GM03348 (cell line): ENCODE data around the gene TSSC4.

Source experiments
- DNase-seq: peaks from one replicate; pipeline ENCODE4 v3.0.0; 2012; ENCODE audit warnings: low spot score

TSSC4 gene

DNA sequence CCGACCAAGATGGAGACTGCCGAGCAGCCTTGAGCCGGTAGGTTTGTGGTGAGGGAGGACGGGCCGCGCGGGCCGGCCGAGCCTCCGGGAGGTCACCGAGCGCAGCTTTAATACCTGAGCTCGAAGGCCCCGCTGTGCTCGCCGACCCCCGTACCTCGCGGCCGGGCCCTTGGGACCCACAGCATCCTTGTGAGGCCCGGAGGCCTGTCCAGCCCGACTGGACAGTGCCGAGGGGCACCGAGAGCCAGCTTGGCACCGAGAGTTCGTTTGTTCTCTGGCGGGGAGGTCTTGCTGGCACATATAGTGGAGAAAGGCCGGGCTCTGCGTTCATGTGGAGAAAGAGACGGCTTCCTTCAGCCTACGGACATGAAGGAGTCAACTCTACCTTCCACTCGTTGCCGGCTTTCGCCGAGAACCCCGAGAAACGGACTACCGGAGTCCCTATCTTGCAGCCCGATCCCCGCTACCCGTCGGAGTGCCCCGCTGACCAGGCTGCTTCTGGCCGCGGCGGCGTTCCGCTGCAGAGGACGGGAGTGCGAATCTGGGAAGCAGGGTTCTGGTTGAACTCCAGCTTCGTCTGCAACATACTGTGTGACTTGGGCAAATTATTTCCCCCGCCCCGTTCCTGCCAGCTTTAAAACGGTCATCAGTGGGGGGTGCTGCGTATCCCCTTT, 349 bp downstream of the TSSC4 start:
- no peak for DNase-seq

DNA sequence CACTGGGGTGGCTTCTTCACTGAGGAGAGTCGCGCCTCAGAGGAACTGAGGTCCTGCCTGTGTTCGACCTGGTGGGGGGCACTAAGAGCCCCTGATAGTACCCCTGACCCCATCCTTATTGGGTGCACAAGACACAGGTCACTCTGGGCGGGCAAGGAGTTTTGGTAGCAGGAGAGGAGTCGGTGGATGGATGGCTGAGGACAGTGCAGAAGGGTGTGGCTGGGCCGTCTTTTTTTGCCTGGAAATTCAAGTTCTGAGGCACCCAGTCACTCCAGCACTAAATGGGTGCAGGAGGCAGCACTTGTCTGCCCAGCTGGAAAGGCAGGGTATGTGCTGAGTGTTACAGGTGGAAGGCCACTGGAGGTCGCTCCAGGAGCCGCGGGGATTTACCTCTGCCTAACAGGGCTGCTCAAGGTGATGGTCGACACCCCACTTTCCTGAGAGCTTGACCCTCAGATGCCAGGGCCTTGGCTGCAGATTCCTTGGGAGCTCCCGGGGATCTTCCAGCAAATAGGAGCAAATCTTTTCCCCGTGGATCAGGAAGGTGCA, 960 bp downstream of the TSSC4 start:
- DNase-seq = no peak

DNA sequence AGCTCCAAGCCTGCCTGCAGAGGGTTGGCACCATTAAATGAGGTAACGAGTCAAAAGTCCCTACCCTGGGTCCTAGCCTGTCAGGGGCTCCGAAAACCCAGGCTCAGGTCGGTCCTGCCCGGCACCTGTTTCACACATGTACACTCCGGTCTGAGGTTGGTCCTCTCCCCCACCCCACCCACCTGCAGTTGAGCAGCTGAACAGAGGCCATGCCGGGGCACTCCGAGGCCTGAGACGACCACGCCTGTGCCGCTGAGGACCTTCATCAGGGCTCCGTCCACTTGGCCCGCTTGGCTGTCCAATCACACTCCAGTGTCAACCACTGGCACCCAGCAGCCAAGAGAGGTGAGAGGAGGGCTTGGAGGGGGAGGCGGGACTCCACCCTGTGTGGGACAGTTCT, 1.6 kb downstream of the TSSC4 start:
- no peak for DNase-seq

DNA sequence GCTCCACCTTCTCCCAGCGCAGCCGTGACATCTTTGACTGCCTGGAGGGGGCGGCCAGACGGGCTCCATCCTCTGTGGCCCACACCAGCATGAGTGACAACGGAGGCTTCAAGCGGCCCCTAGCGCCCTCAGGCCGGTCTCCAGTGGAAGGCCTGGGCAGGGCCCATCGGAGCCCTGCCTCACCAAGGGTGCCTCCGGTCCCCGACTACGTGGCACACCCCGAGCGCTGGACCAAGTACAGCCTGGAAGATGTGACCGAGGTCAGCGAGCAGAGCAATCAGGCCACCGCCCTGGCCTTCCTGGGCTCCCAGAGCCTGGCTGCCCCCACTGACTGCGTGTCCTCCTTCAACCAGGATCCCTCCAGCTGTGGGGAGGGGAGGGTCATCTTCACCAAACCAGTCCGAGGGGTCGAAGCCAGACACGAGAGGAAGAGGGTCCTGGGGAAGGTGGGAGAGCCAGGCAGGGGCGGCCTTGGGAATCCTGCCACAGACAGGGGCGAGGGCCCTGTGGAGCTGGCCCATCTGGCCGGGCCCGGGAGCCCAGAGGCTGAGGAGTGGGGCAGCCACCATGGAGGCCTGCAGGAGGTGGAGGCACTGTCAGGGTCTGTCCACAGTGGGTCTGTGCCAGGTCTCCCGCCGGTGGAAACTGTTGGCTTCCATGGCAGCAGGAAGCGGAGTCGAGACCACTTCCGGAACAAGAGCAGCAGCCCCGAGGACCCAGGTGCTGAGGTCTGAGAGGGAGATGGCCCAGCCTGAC, 2.5 kb downstream of the TSSC4 start:
- no peak for DNase-seq

DNA sequence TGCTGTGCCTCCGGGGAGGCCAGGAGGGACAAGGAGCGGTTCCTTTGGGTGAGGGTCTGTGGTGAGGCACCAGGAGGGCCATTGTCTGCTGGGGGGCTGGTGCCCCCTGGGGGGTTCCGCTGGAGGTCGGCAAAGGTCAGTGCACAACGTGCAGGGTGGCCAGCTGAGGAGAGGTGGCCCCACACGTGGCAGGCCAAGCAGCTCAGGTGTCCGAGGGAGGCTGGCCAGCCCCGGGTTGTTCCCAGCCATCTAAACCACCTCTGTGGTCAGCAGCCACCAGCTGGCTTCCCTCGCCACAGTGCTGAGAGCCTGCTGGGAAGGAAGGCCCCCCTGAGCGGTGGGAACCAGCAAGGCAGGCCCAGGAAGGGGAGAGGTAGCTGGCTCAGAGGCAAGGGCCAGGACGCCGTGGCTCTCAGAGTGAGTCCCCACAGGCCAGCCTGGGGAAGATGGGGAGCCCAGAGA, 4.2 kb downstream of the TSSC4 start:
- no peak for DNase-seq

DNA sequence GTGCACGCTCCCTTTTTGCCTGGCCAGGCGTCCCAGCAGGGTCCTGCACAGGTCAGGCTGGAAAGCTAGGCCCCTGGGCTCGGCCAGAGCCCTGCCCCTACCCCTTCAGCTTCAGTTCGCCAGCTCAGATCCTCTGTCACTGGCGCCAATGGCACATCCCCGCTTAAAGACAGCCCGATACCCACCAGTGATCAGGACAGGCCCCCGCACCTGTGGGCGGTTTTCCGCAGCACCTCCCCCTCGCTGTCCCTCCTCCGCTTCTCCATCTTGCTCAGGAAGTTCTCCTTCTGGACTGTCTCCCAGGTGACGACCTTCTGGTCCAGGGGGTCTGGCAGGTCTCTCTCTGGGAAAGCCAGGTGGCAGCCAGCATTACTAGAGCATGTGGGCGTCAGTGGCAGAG, 5.9 kb downstream of the TSSC4 start:
- no peak for DNase-seq

- DNase-seq = no peak
Observed at GRCh38 chr11:2406878-2407410, 6.4 kb downstream of the TSSC4 start.

- DNase-seq = no peak
Observed at GRCh38 chr11:2408671-2409070, 8.1 kb downstream of the TSSC4 start.

- DNase-seq = no peak
Observed at GRCh38 chr11:2409126-2409525, 8.6 kb downstream of the TSSC4 start.

DNA sequence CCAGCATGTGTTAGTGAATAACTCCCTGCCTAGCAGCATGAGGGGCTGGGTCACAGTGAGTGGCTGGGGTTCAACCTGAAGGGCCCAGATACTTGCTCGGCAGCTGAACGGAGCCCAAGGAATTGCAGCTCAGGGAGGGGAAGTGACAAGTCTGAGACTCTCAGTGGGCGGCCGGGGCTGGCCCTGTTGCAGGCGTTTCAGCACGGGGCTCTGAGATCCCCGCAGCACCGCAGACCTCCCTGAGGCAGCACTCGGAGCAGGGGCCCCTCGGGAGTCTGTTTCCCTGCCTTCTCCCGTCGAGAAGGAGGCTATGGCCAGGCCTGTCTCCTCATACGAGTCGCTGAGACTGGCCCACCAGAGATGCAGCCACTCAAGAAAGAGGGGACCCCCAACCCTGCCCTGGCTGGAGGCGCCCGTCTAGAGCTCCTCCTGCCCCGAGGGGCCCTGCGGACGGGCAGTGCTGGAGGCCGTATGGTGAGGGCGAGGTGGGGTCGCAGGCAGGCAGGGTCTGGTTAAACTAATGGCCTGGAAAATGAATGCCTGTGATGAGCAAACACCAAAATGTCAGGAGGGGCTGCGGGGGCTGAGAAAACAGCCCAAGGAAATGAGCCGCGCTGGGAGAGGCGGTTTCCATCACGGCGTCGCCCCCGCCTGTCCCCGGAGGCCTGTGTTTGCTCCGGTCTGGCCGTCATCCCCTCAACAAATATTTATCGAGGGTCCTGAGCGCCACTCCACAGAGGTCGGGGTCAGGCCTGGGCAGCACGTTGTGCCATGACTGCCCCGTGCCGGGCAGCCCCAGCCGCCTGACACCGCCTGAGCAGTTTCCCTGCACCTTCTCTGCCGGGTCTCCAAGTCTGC, 9.3 kb downstream of the TSSC4 start:
- no peak for DNase-seq

- DNase-seq = no peak
Observed at GRCh38 chr11:2410616-2411015, 10.1 kb downstream of the TSSC4 start.

GRCh38 chr11:2411446-2412305, 11.1 kb downstream of the TSSC4 start:
- DNase-seq = no peak

- DNase-seq = no peak
Observed at GRCh38 chr11:2412323-2412722, 11.8 kb downstream of the TSSC4 start.

DNA sequence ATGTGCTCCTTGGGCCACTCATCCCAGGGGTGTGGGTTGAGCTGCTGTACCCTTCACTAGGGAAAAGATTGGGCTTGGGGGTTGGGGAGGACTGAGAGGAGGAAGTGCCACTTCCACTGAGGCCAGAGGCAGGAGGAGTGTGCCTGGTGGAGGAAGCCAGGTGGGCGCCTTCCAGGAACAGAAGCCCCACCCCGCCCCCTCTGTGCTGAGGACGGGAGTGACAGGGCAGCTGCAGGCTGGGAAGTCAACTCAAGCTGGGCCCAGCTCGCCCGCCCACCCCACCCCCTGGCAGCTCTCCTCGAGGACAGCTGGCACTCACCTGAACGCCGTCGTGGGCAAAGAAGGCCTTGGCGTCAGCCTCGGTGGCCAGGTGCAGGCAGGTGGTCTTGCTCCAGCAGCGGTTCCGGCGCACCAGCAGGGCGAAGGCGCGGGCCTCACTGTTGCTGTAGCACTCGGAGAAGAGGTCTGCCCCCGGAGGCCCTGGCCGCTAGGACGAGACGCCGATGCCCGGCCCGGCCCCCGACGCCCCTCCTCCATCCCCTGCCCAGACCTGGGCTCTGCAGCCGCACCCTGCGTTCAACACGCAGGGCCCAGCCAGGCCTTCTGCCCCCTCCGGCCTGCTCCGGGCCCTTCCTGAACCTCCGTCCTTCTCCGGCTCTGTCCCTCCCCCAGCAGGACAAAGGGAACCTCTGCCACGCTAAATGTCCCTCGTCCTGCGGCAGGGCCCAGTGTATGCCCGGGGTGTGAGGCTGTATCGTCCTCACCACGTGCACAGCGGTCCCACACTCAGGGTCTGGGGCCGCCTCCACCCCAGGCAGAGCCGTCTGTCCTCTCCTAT, 13.4 kb downstream of the TSSC4 start:
- DNase-seq = no peak

- no peak for DNase-seq
Observed at GRCh38 chr11:2414616-2415015, 14.1 kb downstream of the TSSC4 start.

- DNase-seq = no peak
Observed at GRCh38 chr11:2415171-2415570, 14.6 kb downstream of the TSSC4 start.

- no peak for DNase-seq
Observed at GRCh38 chr11:2415601-2416380, 15.2 kb downstream of the TSSC4 start.

GRCh38 chr11:2416765-2417164, 16.2 kb downstream of the TSSC4 start:
- no peak for DNase-seq

DNA sequence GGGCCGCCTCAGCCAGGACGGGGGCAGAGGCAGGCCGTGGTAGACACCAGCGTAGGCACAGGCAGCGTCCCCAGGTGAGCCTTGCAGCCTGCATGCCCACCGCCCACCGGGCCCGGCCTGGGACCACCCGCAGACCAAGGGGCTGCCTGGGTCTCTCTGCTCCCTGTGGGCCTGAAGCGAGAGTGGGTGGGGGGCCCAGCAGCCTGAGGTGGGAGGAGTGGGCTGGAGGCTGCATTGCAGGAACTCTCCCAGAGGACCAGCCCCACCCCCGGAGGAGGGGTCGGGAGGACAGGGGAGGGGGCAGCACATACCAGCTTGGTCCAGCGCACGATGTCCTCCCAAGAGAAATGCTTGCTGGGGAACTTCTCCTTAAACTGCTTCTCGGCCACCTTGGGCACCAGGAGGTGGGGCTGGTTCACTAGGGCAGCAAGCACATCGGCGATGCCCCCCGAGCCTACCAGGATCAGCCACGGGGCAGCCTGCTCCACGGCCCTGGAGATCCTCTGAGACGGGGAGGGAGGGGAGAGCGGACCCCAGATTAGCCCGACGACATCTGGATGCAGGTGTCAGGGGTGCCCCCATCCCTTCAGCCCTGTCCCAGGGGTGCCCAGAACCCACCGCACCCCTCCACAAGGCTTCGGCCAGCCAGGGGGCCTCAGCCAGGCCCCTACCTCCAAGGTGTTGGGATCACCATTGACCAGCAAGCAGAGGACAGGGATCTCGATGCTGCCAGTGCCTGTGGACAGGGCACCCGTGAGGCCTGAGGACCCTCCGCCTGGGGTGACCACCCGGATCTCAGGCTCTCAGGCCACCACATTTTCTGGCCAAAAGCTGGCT, 17.5 kb downstream of the TSSC4 start:
- no peak for DNase-seq
